ENCODE results near the gene CYP2W1.

CYP2W1 gene

GRCh38 chr7:982511-983003 is 424 bp upstream of the CYP2W1 start:
- no peaks in the 10 kb centered on the region for H3K4me1 ChIP-seq (ENCODE audit: insufficient read depth, low read length)
- H3K36me3 ChIP-seq (ENCODE audit: insufficient read depth, low read depth, low read length) = no peaks in the 10 kb centered on the region
- H3K9ac ChIP-seq (ENCODE audit: low read depth, low read length) = no peak overlapping the region
- no peak overlapping the region for H3K27ac ChIP-seq (ENCODE audit: low read length)
- no peaks in the 10 kb centered on the region for H3K27me3 ChIP-seq (ENCODE audit: insufficient read depth, low read length)
- H3K9me3 ChIP-seq (ENCODE audit: insufficient read depth, low read depth, low read length) = no peaks in the 10 kb centered on the region
- no peak overlapping the region for H3K4me3 ChIP-seq (ENCODE audit: low read length)

GRCh38 chr7:983616-984071 is 663 bp downstream of the CYP2W1 start:
- H3K27ac ChIP-seq (ENCODE audit: low read length) = no peak overlapping the region
- H3K9ac ChIP-seq (ENCODE audit: low read depth, low read length) = no peak overlapping the region
- no peaks in the 10 kb centered on the region for H3K27me3 ChIP-seq (ENCODE audit: insufficient read depth, low read length)
- H3K9me3 ChIP-seq (ENCODE audit: insufficient read depth, low read depth, low read length) = no peaks in the 10 kb centered on the region
- no peaks in the 10 kb centered on the region for H3K36me3 ChIP-seq (ENCODE audit: insufficient read depth, low read depth, low read length)
- H3K4me3 ChIP-seq (ENCODE audit: low read length) = no peak overlapping the region
- no peaks in the 10 kb centered on the region for H3K4me1 ChIP-seq (ENCODE audit: insufficient read depth, low read length)

- H3K9me3 ChIP-seq (ENCODE audit: insufficient read depth, low read depth, low read length) = no peaks in the 10 kb centered on the region
- no peak overlapping the region for H3K9ac ChIP-seq (ENCODE audit: low read depth, low read length)
- H3K4me1 ChIP-seq (ENCODE audit: insufficient read depth, low read length) = no peaks in the 10 kb centered on the region
- H3K27ac ChIP-seq (ENCODE audit: low read length) = no peak overlapping the region
- no peaks in the 10 kb centered on the region for H3K36me3 ChIP-seq (ENCODE audit: insufficient read depth, low read depth, low read length)
- H3K27me3 ChIP-seq (ENCODE audit: insufficient read depth, low read length) = no peaks in the 10 kb centered on the region
- no peak overlapping the region for H3K4me3 ChIP-seq (ENCODE audit: low read length)
These were observed 1.6 kb downstream of the CYP2W1 start for GRCh38 chr7:984361-985126.

GRCh38 chr7:985127-985416 is 2.1 kb downstream of the CYP2W1 start:
- Histone ChIP-seq H3K36me3 (ENCODE audit: insufficient read depth, low read depth, low read length) (no peaks in the 10 kb centered on the region), H3K4me3 (ENCODE audit: low read length) (no peak overlapping the region), H3K27me3 (ENCODE audit: insufficient read depth, low read length) (no peaks in the 10 kb centered on the region), H3K9me3 (ENCODE audit: insufficient read depth, low read depth, low read length) (no peaks in the 10 kb centered on the region), H3K4me1 (ENCODE audit: insufficient read depth, low read length) (no peaks in the 10 kb centered on the region), H3K9ac (ENCODE audit: low read depth, low read length) (no peak overlapping the region), H3K27ac (ENCODE audit: low read length) (no peak overlapping the region)

- H3K4me1 ChIP-seq (ENCODE audit: insufficient read depth, low read length) = no peaks in the 10 kb centered on the region
- H3K27ac ChIP-seq (ENCODE audit: low read length) = no peak overlapping the region
- H3K9me3 ChIP-seq (ENCODE audit: insufficient read depth, low read depth, low read length) = no peaks in the 10 kb centered on the region
- H3K36me3 ChIP-seq (ENCODE audit: insufficient read depth, low read depth, low read length) = no peaks in the 10 kb centered on the region
- no peak overlapping the region for H3K9ac ChIP-seq (ENCODE audit: low read depth, low read length)
- H3K4me3 ChIP-seq (ENCODE audit: low read length) = no peak overlapping the region
- no peaks in the 10 kb centered on the region for H3K27me3 ChIP-seq (ENCODE audit: insufficient read depth, low read length)
These were observed 3.1 kb downstream of the CYP2W1 start for GRCh38 chr7:985915-986741.

- Histone ChIP-seq H3K4me3 (ENCODE audit: low read length) (no peak overlapping the region), H3K9ac (ENCODE audit: low read depth, low read length) (no peak overlapping the region), H3K4me1 (ENCODE audit: insufficient read depth, low read length) (no peaks in the 10 kb centered on the region), H3K9me3 (ENCODE audit: insufficient read depth, low read depth, low read length) (no peaks in the 10 kb centered on the region), H3K27ac (ENCODE audit: low read length) (no peak overlapping the region), H3K27me3 (ENCODE audit: insufficient read depth, low read length) (no peaks in the 10 kb centered on the region), H3K36me3 (ENCODE audit: insufficient read depth, low read depth, low read length) (no peaks in the 10 kb centered on the region)
These were observed 4.1 kb downstream of the CYP2W1 start for GRCh38 chr7:986766-987751.

GRCh38 chr7:987909-988308 is 4.9 kb downstream of the CYP2W1 start:
- no peaks in the 10 kb centered on the region for H3K4me1 ChIP-seq (ENCODE audit: insufficient read depth, low read length)
- H3K27me3 ChIP-seq (ENCODE audit: insufficient read depth, low read length) = no peaks in the 10 kb centered on the region
- no peak overlapping the region for H3K9ac ChIP-seq (ENCODE audit: low read depth, low read length)
- no peaks in the 10 kb centered on the region for H3K9me3 ChIP-seq (ENCODE audit: insufficient read depth, low read depth, low read length)
- no peak overlapping the region for H3K27ac ChIP-seq (ENCODE audit: low read length)
- no peaks in the 10 kb centered on the region for H3K36me3 ChIP-seq (ENCODE audit: insufficient read depth, low read depth, low read length)
- H3K4me3 ChIP-seq (ENCODE audit: low read length) = no peak overlapping the region

- no peaks in the 10 kb centered on the region for H3K36me3 ChIP-seq (ENCODE audit: insufficient read depth, low read depth, low read length)
- no peak overlapping the region for H3K9ac ChIP-seq (ENCODE audit: low read depth, low read length)
- no peaks in the 10 kb centered on the region for H3K9me3 ChIP-seq (ENCODE audit: insufficient read depth, low read depth, low read length)
- no peaks in the 10 kb centered on the region for H3K4me1 ChIP-seq (ENCODE audit: insufficient read depth, low read length)
- H3K27me3 ChIP-seq (ENCODE audit: insufficient read depth, low read length) = no peaks in the 10 kb centered on the region
- H3K4me3 ChIP-seq (ENCODE audit: low read length) = no peak overlapping the region
- no peak overlapping the region for H3K27ac ChIP-seq (ENCODE audit: low read length)
These were observed 5.5 kb downstream of the CYP2W1 start for GRCh38 chr7:988426-988911.

- Histone ChIP-seq H3K4me1 (ENCODE audit: insufficient read depth, low read length) (no peaks in the 10 kb centered on the region), H3K36me3 (ENCODE audit: insufficient read depth, low read depth, low read length) (no peaks in the 10 kb centered on the region), H3K9ac (ENCODE audit: low read depth, low read length) (no peak overlapping the region), H3K4me3 (ENCODE audit: low read length) (no peak overlapping the region), H3K9me3 (ENCODE audit: insufficient read depth, low read depth, low read length) (no peaks in the 10 kb centered on the region), H3K27ac (ENCODE audit: low read length) (no peak overlapping the region), H3K27me3 (ENCODE audit: insufficient read depth, low read length) (no peaks in the 10 kb centered on the region)
These were observed 6.1 kb downstream of the CYP2W1 start for GRCh38 chr7:988963-989529.

- H3K9ac ChIP-seq (ENCODE audit: low read depth, low read length) = no peak overlapping the region
- H3K36me3 ChIP-seq (ENCODE audit: insufficient read depth, low read depth, low read length) = no peaks in the 10 kb centered on the region
- H3K4me3 ChIP-seq (ENCODE audit: low read length) = no peak overlapping the region
- H3K27ac ChIP-seq (ENCODE audit: low read length) = no peak overlapping the region
- no peaks in the 10 kb centered on the region for H3K27me3 ChIP-seq (ENCODE audit: insufficient read depth, low read length)
- no peaks in the 10 kb centered on the region for H3K4me1 ChIP-seq (ENCODE audit: insufficient read depth, low read length)
- H3K9me3 ChIP-seq (ENCODE audit: insufficient read depth, low read depth, low read length) = no peaks in the 10 kb centered on the region
These were observed 7.5 kb downstream of the CYP2W1 start for GRCh38 chr7:990352-990932.

Measured in iPS-20b (cell line).